ENCODE results near the gene PCK1.

Gene PCK1

DNA sequence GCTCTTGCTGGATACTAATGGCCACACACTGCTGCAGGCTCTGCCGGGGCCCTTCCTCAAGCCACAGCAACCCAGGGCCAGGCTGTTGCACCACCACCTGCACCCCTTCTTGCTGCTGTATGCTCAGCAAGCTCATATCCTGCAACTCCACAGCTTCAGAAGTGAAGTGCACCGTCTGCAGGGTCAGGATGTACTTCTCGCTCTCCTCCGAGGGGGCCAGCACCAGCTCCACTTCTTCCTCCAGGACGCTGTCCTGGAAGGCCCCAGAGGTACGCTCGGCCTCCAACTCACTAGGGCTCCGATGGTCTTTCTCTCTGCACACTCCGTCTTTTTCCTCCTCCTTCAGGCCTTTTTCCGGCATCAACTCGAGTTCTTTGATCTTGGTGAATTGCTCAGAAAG lies 37.1 kb upstream of the PCK1 start:
- H3K27ac ChIP-seq = no peak overlapping the region
- TF ChIP-seq, protein P1, sequence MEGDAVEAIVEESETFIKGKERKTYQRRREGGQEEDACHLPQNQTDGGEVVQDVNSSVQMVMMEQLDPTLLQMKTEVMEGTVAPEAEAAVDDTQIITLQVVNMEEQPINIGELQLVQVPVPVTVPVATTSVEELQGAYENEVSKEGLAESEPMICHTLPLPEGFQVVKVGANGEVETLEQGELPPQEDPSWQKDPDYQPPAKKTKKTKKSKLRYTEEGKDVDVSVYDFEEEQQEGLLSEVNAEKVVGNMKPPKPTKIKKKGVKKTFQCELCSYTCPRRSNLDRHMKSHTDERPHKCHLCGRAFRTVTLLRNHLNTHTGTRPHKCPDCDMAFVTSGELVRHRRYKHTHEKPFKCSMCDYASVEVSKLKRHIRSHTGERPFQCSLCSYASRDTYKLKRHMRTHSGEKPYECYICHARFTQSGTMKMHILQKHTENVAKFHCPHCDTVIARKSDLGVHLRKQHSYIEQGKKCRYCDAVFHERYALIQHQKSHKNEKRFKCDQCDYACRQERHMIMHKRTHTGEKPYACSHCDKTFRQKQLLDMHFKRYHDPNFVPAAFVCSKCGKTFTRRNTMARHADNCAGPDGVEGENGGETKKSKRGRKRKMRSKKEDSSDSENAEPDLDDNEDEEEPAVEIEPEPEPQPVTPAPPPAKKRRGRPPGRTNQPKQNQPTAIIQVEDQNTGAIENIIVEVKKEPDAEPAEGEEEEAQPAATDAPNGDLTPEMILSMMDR (conservative IDR thresholded peaks at IDR 0.05) = no peak
- no peak for TF ChIP-seq ZFX (IDR thresholded peaks at IDR 0.05)

DNA sequence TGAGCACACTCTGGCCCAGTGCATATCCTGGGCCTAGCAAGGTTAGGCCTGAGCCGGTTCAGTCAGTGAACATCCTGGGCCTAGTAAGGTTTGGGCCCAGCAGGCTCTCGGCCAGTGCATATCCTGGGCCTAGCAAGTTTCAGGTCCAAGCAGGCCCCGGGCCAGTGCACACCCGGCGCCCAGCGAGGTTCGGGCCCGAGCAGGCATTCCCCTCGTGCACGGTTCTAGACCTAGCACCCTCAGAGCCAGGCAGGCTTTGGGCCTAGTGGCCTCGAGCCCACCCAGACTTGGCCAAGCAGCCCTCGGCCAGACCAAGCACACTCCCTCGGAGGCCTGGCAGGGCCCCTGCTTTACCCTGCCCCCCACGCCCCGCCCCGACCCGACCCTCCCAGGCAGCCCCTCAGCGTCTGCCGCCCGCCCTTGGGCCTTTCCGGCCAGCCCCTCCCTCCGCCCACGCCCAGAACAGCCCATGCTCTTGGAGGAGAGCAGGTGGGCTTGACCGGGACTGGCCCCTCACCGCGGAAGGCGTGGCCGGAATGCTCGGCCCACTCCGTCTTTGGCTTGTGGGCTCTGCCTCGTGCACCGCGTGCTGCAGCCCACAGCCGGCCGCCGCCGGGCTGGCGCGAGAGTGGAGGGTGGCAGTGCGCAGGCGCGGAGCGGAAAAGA lies 36.3 kb upstream of the PCK1 start, which contains the start of gene CTCFL:
Gene CTCFL, minus strand, starts transcription at position 630 of the 666 bp plus-strand sequence. CDS start 935 bp downstream, outside the sequence.
- no peak within 1 kb of the TSS for H3K27ac ChIP-seq
- TF ChIP-seq, protein P1 (conservative IDR thresholded peaks at IDR 0.05) = no peak
- TF ChIP-seq ZFX (IDR thresholded peaks at IDR 0.05) = no peak

DNA sequence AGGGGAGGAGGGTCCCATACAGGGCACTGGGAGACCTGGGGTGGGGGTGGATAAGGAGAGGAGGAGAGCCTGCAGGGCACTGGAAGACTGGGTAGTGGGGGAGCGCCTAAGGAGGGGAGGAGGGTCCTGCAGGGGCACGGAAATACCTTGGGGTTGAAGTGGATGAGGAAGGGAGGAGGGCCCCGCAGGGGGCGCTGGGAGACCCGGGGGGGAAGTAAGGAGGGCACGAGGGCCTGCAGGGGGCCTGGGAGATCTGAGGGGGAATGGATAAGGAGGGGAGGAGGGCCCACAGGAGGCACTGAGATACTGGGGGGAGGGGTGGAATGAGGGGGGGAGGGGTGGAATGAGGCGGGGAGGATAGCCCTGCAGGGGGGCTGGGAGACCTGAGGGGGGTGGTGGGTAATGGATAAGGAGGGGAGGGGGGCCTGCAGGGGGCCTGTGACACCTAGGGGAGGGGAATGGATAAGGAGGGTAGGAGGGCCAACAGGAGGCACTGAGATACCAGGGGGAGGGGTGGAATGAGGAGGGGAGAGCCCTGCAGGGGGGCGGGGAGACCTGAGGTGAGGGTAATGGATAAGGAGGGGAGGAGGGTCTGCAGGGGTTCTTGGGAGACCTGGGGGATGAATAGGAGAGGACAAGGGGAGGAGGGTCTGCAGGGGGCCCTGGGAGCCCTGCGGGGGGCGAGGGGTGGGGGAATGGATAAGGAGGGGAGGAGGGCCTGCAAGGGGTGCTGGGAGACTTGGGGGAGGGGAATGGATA lies 35.4 kb upstream of the PCK1 start:
- no peak overlapping the region for H3K27ac ChIP-seq
- no peak for TF ChIP-seq ZFX (IDR thresholded peaks at IDR 0.05)
- TF ChIP-seq, protein P1 (conservative IDR thresholded peaks at IDR 0.05) = no peak

DNA sequence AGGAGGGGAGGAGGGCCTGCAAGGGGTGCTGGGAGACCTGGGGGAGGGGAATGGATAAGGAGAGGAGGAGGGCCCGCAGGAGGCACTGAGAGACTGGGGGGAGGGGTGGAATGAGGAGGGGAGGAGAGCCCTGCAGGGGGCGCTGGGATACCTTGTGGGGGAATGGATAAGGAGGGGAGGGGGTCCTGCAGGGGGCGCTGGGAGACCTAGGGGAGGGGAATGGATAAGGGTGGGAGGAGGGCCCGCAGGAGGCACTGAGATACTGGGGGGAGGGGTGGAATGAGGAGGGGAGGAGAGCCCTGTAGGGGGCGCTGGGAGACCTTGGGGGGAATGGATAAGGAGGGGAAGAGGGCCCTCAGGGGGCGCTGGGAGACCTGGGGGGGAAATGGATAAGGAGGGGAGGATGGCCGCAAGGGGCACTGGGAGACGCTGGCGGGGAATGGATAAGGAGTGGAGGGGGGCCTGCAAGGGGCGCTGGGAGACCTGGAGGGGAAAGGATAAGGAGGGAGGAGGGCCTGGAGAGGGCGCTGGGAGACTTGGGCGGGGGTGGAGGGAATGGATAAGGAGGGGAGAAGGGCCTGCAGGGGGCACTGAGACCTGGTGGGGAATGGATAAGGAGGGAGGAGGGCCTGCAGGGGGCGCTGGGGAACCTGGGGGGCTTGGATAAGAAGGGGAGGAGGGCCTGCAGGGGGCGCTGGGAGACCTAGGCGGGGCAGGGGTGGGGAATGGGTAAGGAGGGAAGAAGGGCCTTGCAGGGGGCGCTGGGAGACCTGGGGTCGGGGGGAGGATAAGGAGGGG lies 34.6 kb upstream of the PCK1 start:
- no peak for TF ChIP-seq ZFX (IDR thresholded peaks at IDR 0.05)
- TF ChIP-seq, protein P1 (conservative IDR thresholded peaks at IDR 0.05) = peak; percentile 28
- H3K27ac ChIP-seq = no peak overlapping the region

DNA sequence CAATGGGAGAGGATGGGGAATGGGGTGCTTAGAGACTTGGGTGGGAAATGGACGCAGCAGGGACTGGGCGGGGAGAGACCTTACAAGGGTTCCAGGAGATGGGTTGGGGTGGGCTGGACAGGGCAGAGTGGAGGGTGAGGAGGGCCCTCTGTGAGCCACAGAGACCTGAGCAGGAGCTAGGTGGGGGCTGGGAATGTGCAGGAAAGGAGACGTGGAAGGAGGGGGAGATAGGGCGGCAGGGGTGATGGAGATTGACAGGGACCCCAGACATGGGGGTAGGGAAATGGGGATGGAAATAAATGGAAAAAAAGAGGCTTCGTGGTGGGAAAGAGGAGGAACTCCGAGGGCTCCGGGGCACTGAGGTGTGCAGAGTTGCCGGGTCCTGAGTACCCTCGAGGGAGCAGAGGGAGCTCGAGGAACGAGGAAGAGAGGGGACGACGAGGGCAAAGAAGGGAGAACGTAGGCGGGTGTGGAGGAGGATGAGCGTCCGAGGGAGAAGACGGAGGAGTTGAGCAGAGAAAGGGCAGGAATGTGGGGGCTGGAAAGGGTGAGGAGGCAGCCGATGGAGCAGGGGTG lies 33.9 kb upstream of the PCK1 start:
- no peak overlapping the region for H3K27ac ChIP-seq
- no peak for TF ChIP-seq ZFX (IDR thresholded peaks at IDR 0.05)
- TF ChIP-seq, protein P1 (conservative IDR thresholded peaks at IDR 0.05) = no peak; the same call in 1 of the 2 replicates

DNA sequence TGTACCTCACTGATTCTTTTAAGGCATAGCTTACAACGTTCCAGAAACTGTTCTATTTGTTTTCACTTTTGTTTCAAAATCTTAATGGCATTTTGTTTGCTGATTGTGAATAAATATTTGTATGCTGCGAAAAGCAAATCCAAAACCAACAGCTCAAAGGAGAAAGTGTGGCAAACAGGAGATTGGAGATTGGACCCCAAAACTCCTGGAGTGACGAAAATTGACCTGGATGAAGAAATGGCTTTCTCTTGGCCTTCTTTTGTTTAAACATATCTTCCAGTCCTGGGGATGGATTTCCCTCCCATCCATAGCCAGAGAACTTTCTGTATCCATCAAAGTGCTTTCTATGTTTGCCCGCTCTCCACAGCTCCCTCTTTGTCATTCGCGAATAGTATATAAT lies 33.2 kb upstream of the PCK1 start:
- no peak for TF ChIP-seq ZFX (IDR thresholded peaks at IDR 0.05)
- TF ChIP-seq, protein P1 (conservative IDR thresholded peaks at IDR 0.05) = no peak
- H3K27ac ChIP-seq = no peak overlapping the region
